Thyroid gland (tissue), 4 donors: ENCODE results near the gene ATG12.

Experiments used
- CTCF ChIP-seq, 6 experiments: fragments of 200-600 bp in 3 of 6; fragments of 450-650 bp in 3 of 6; sonication (generic) in 3 of 6; IDR thresholded peaks; one replicate each; pipeline ENCODE4 v1.5.1; 2016 to 2019; ENCODE audit warnings: antibody characterized with exemption in 6 of 6, mild to moderate bottlenecking in 2 of 6, inconsistent platforms in 1 of 6, moderate library complexity in 1 of 6
- POLR2A ChIP-seq, 2 donors: fragments of 450-650 bp; IDR thresholded peaks; one replicate each; pipeline ENCODE4 v1.6.1; 2017; ENCODE audit warnings: antibody characterized with exemption in 2 of 2, mild to moderate bottlenecking in 2 of 2, moderate library complexity in 1 of 2

- TF ChIP-seq CTCF (IDR thresholded peaks at IDR 0.05) (no peak), POLR2A (IDR thresholded peaks at IDR 0.05) (no peak)
These were observed 30.0 kb downstream of the ATG12 start for GRCh38 chr5:115811406-115811805.
